Ectodermal cell (in vitro differentiated cells): Measurements from ENCODE around the gene KAT8.

Experiments
- H3K27ac ChIP-seq: 2 replicates; pipeline ENCODE4 v1.7.0; 2013; ENCODE audit warnings: mild to moderate bottlenecking, low read depth, low read length; ENCODE audit not compliant: insufficient read depth, poor library complexity, severe bottlenecking
- H3K27me3 ChIP-seq: 2 replicates; pipeline ENCODE4 v1.7.0; 2013; ENCODE audit warnings: mild to moderate bottlenecking, low read length; ENCODE audit not compliant: insufficient read depth, control insufficient read depth, poor library complexity, severe bottlenecking
- H3K36me3 ChIP-seq: one replicate; pipeline ENCODE4 v1.7.0; 2013; ENCODE audit warnings: low read length; ENCODE audit not compliant: control insufficient read depth, insufficient read depth
- H3K4me1 ChIP-seq: one replicate; pipeline ENCODE4 v1.7.0; 2013; ENCODE audit warnings: low read length; ENCODE audit not compliant: control insufficient read depth, insufficient read depth
- H3K4me3 ChIP-seq: 2 replicates; pipeline ENCODE4 v1.7.0; 2013; ENCODE audit warnings: low read depth, low read length, control low read depth; ENCODE audit not compliant: insufficient read depth
- H3K9me3 ChIP-seq: 2 replicates; pipeline ENCODE4 v1.7.0; 2013; ENCODE audit warnings: mild to moderate bottlenecking, low read length, moderate library complexity; ENCODE audit not compliant: control insufficient read depth
- WGBS, 2 experiments: methylation state at CpG; one replicate each; pipeline ENCODE4 v1.1.7; 2013; ENCODE audit warnings: missing lambda C conversion rate in 2 of 2; 5-methylcytosine and 5-hydroxymethylcytosine counted together

Gene KAT8

DNA sequence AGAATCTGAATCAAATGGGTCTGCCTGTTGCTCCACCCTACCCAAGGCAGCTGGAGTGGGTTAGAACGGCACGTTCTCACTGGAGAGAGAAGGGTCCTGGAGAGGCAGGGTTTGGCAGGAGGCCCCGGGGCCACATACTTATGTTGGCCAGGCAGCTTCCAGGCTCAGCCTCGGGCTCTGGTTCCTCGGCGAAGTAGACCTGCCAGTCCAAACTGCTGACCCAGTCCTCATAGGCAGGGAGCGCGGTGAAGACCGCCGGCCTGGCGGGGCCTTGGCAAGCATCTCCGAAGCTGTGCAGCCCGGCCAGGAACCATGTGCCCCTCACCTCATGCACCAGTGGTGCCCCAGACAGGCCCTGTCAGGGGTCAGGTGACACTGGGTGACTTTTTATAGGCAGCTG, 33.5 kb upstream of the KAT8 start:
- H3K4me3 ChIP-seq: no peak overlapping the region
- H3K27me3 ChIP-seq: no peaks in the 10 kb centered on the region
- peaks cover 31% of the 10 kb centered on the region for H3K36me3 ChIP-seq
- no peaks in the 10 kb centered on the region for H3K4me1 ChIP-seq
- no peak overlapping the region for H3K27ac ChIP-seq
- no peaks in the 10 kb centered on the region for H3K9me3 ChIP-seq
- 95% methylated on average over 13 of the region's 13 CpGs for WGBS, 2 experiments

DNA sequence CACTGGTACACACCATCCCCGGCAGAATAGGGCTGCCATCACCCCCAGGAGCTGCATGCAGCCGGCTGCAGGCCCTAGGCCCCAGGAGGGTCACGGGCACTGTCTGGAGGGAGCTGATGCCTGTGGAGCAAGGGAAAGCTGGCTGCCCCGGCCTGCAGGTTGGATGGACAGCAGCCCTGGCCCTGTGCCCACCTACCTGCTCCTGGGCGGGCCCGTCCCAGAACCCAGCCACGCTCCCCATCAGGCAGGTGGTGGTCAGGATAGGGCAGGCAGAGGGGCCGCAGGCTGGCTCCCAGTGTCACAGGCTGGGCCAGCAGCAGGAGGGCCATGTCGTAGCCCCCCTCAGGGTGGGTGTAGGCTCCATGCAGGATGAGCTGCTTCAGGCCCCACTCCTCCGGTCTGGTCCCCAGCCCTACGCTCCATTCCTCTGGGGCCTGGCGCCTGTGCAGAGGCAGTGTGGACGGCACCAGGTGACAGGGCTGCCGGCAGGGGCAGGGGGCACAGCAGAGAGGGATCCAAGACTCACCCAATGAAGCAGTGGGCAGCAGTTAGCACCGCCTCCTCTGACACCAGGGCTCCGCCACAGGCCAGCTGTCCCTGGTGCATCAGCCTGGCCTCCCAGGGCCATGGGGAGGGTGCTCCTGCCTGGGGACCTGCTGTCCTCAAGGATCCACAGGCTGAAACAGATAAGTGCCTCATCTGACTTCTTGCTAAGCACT, 32.7 kb upstream of the KAT8 start:
- Histone ChIP-seq H3K27me3 (no peaks in the 10 kb centered on the region), H3K27ac (no peak overlapping the region), H3K4me3 (no peak overlapping the region), H3K9me3 (no peaks in the 10 kb centered on the region), H3K36me3 (peaks cover 27% of the 10 kb centered on the region), H3K4me1 (no peaks in the 10 kb centered on the region)
- WGBS, 2 experiments: 93 to 94% methylated on average over 16 of the region's 16 CpGs

GRCh38 chr16:31085411-31085810, 32.1 kb upstream of the KAT8 start:
- Histone ChIP-seq H3K4me1 (no peaks in the 10 kb centered on the region), H3K27ac (no peak overlapping the region)
- 88 to 89% methylated on average over 8 of the region's 8 CpGs for WGBS, 2 experiments

DNA sequence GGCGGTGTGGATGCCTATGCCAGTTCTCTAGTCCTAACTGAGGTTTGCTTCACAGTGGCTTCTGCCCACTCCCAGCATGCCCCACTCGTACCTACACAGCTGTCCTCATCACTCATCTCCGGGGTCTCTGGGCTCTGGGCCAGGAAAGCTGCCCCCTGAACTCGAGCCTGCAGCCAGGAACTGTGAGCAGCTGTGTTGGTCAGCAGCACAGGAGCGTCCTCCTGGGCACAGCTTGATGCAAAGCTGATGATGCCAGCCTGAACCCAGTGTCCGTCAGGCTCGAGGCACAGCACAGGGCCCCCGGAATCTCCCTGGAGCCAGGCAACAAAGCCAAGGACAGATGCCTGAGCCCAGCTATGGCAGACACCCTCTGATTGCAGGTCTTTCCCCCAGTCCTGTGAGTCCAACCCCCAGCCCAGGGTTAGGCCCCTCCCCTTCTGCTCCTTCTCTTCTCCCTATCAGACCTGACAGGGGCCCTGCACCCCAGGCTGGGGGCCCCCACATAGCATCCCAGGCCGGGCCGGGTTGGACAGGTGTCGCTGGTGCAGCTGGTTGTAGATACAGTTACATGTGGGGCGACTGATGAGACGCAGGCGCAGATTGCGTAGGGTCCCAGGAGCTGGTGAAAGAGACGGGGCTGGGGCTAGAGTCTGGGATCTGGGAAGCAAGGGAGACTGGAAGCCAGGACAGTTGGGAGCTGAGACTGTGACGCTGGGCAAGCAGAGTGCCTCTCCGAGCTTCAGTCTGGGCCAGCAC, 31.4 kb upstream of the KAT8 start:
- no peaks in the 10 kb centered on the region for H3K4me1 ChIP-seq
- WGBS, 2 experiments: 94 to 95% methylated on average over 18 of the region's 18 CpGs
- H3K9me3 ChIP-seq: no peaks in the 10 kb centered on the region
- H3K27me3 ChIP-seq: no peaks in the 10 kb centered on the region
- no peak overlapping the region for H3K4me3 ChIP-seq
- H3K36me3 ChIP-seq: peaks cover 22% of the 10 kb centered on the region
- no peak overlapping the region for H3K27ac ChIP-seq

More at GRCh38 chr16:31085411-31085810, 32.1 kb upstream of the KAT8 start:
- Histone ChIP-seq H3K36me3 (peaks cover 22% of the 10 kb centered on the region), H3K4me3 (no peak overlapping the region), H3K27me3 (no peaks in the 10 kb centered on the region), H3K9me3 (no peaks in the 10 kb centered on the region)

- Histone ChIP-seq H3K27ac (no peak overlapping the region), H3K36me3 (peaks cover 19% of the 10 kb centered on the region), H3K4me1 (no peaks in the 10 kb centered on the region), H3K4me3 (no peak overlapping the region), H3K9me3 (no peaks in the 10 kb centered on the region), H3K27me3 (no peaks in the 10 kb centered on the region)
- WGBS, 2 experiments: 88 to 91% methylated on average over 6 of the region's 6 CpGs
Observed at GRCh38 chr16:31086629-31086906, 30.9 kb upstream of the KAT8 start.

- no peaks in the 10 kb centered on the region for H3K27me3 ChIP-seq
- no peaks in the 10 kb centered on the region for H3K9me3 ChIP-seq
- 95% methylated on average over 8 of the region's 8 CpGs for WGBS, 2 experiments
- peaks cover 18% of the 10 kb centered on the region for H3K36me3 ChIP-seq
- no peak overlapping the region for H3K4me3 ChIP-seq
- no peak overlapping the region for H3K27ac ChIP-seq
- no peaks in the 10 kb centered on the region for H3K4me1 ChIP-seq
Observed at GRCh38 chr16:31087481-31087880, 30.0 kb upstream of the KAT8 start.

GRCh38 chr16:31087971-31088370, 29.5 kb upstream of the KAT8 start:
- 92 to 96% methylated on average over 5 of the region's 5 CpGs for WGBS, 2 experiments
- Histone ChIP-seq H3K4me3 (no peak overlapping the region), H3K9me3 (no peaks in the 10 kb centered on the region), H3K27ac (no peak overlapping the region), H3K36me3 (peaks cover 18% of the 10 kb centered on the region), H3K4me1 (no peaks in the 10 kb centered on the region), H3K27me3 (no peaks in the 10 kb centered on the region)

GRCh38 chr16:31088459-31089183, 28.8 kb upstream of the KAT8 start, which contains the start of gene PRSS53:
Gene PRSS53 (minus strand): TSS chr16:31088943. CDS start chr16:31088809, 134 bp downstream.
- H3K4me1 ChIP-seq: no peaks in the 10 kb centered on the region
- WGBS, 2 experiments: 92% methylated on average over 15 of the region's 15 CpGs
- H3K27ac ChIP-seq: no peak within 1 kb of the TSS
- no peaks in the 10 kb centered on the region for H3K9me3 ChIP-seq
- no peaks in the 10 kb centered on the region for H3K27me3 ChIP-seq
- H3K36me3 ChIP-seq: peaks cover 18% of the 10 kb centered on the region
- H3K4me3 ChIP-seq: no peak within 1 kb of the TSS

DNA sequence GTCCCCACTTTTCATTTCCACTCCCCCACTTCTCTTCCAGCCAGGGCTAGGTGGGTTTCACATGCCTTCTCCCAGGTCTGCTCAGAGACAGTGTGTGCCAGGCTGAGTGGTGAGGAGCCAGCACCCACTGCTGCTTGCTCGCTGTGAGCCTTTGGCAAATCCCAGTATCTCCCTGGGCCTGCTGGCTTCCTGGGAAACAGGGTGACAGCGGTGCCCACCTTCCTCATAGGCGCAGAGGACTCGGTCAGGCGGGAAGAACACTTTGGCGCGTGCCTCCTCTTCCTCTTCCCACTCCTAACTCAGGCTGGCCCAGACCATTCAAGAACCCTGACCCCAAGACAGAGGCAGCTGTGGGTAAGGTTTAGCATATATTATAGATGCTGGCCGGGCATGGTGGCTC, 28.3 kb upstream of the KAT8 start:
- Histone ChIP-seq H3K4me1 (no peaks in the 10 kb centered on the region), H3K27ac (no peak overlapping the region), H3K9me3 (no peaks in the 10 kb centered on the region), H3K36me3 (peaks cover 18% of the 10 kb centered on the region), H3K4me3 (no peak overlapping the region), H3K27me3 (no peaks in the 10 kb centered on the region)
- 95 to 96% methylated on average over 8 of the region's 8 CpGs for WGBS, 2 experiments

DNA sequence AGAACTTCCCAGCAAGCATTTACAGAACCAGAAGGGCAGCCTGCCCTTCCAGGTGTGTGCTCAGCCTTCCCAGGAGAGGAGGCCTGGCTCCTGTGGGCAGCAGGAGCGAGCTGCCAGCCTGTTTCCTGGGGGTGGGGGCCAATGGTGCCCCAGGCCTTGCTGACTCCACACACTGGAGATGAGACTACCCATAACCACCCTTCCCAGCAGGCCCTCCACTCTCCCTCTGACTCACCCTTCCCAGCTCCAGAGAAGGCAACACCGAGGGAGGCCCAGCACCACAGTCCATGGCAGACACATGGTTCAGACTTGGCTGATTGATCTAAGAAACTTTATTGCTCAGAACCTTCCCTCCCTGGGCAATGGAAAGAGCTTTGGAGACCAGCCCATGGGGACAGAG, 26.9 kb upstream of the KAT8 start:
- H3K36me3 ChIP-seq: peaks cover 18% of the 10 kb centered on the region
- no peaks in the 10 kb centered on the region for H3K4me1 ChIP-seq
- no peaks in the 10 kb centered on the region for H3K9me3 ChIP-seq
- no peaks in the 10 kb centered on the region for H3K27me3 ChIP-seq
- H3K4me3 ChIP-seq: no peak overlapping the region
- no peak overlapping the region for H3K27ac ChIP-seq
- WGBS, 2 experiments: 86 to 92% methylated on average over 2 of the region's 2 CpGs
